Measurements from ENCODE around the gene ZDHHC3.

- TF ChIP-seq POLR2AphosphoS5 (IDR thresholded peaks at IDR 0.05), result no peak
- TF ChIP-seq, protein P1, sequence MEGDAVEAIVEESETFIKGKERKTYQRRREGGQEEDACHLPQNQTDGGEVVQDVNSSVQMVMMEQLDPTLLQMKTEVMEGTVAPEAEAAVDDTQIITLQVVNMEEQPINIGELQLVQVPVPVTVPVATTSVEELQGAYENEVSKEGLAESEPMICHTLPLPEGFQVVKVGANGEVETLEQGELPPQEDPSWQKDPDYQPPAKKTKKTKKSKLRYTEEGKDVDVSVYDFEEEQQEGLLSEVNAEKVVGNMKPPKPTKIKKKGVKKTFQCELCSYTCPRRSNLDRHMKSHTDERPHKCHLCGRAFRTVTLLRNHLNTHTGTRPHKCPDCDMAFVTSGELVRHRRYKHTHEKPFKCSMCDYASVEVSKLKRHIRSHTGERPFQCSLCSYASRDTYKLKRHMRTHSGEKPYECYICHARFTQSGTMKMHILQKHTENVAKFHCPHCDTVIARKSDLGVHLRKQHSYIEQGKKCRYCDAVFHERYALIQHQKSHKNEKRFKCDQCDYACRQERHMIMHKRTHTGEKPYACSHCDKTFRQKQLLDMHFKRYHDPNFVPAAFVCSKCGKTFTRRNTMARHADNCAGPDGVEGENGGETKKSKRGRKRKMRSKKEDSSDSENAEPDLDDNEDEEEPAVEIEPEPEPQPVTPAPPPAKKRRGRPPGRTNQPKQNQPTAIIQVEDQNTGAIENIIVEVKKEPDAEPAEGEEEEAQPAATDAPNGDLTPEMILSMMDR (IDR thresholded peaks at IDR 0.05), result peak; percentile 36 to 71 (median 53)
These were observed 16.8 kb upstream of the ZDHHC3 start for GRCh38 chr3:44992555-44993470.
